Osteocyte (in vitro differentiated cells): Measurements from ENCODE around the gene AFF3. TPM values are rescaled to one million over a fixed set of nuclear protein-coding genes. Genes with fewer than 3 reads are reported as not detected.

ENCODE experiments used
- DNase-seq: peaks from one replicate; pipeline ENCODE4 v3.0.0; 2021; ENCODE audit warnings: mixed read lengths; ENCODE audit not compliant: unreplicated experiment; ENCODE audit errors: extremely low spot score
- H3K27ac Mint-ChIP-seq: one replicate; pipeline ENCODE4 v1.8.0; 2021; ENCODE audit warnings: mild to moderate bottlenecking, mixed read lengths; ENCODE audit not compliant: unreplicated experiment
- H3K27me3 Mint-ChIP-seq: one replicate; pipeline ENCODE4 v1.8.0; 2021; ENCODE audit warnings: mixed read lengths; ENCODE audit not compliant: unreplicated experiment
- H3K36me3 Mint-ChIP-seq: one replicate; pipeline ENCODE4 v1.8.0; 2021; ENCODE audit warnings: mixed read lengths; ENCODE audit not compliant: unreplicated experiment
- H3K4me1 Mint-ChIP-seq: one replicate; pipeline ENCODE4 v1.8.0; 2021; ENCODE audit warnings: mixed read lengths; ENCODE audit not compliant: unreplicated experiment
- H3K4me3 Mint-ChIP-seq: one replicate; pipeline ENCODE4 v1.8.0; 2021; ENCODE audit warnings: mild to moderate bottlenecking, moderate library complexity, mixed read lengths; ENCODE audit not compliant: unreplicated experiment
- H3K9me3 Mint-ChIP-seq: one replicate; pipeline ENCODE4 v1.8.0; 2021; ENCODE audit warnings: mixed read lengths; ENCODE audit not compliant: unreplicated experiment
- CTCF ChIP-seq: fragments of 200-600 bp; sonication (generic); IDR thresholded peaks from 2 replicates; pipeline ENCODE4 v1.5.0; 2021; ENCODE audit warnings: antibody characterized with exemption, mild to moderate bottlenecking, moderate library complexity
- total RNA-seq: library from RNA; stranded (reverse); gene quantifications from 2 replicates; pipeline ENCODE4 v1.2.1, GENCODE V29; 2021

The AFF3 gene
- total RNA-seq, 1 donor from 2014 or later, result 248 TPM

- TF ChIP-seq CTCF, result no peak
- peaks cover 39% of the 10 kb centered on the region for H3K36me3 Mint-ChIP-seq
- H3K9me3 Mint-ChIP-seq, result no peaks in the 10 kb centered on the region
- no peaks in the 10 kb centered on the region for H3K27me3 Mint-ChIP-seq
- peaks cover 17% of the 10 kb centered on the region for H3K4me1 Mint-ChIP-seq
- no peak for DNase-seq
- no peak overlapping the region for H3K4me3 Mint-ChIP-seq
- H3K27ac Mint-ChIP-seq, result no peak overlapping the region
Observed at GRCh38 chr2:99763764-99764163, 378.6 kb downstream of the AFF3 start.

- Mint-ChIP-seq H3K27me3 (no peaks in the 10 kb centered on the region), H3K27ac (no peak overlapping the region), H3K4me3 (no peak overlapping the region), H3K9me3 (no peaks in the 10 kb centered on the region), H3K4me1 (peaks cover 13% of the 10 kb centered on the region), H3K36me3 (peaks cover 35% of the 10 kb centered on the region)
- TF ChIP-seq CTCF, result no peak
- DNase-seq, result no peak
Observed at GRCh38 chr2:99762714-99763113, 379.7 kb downstream of the AFF3 start.

- H3K27me3 Mint-ChIP-seq, result no peaks in the 10 kb centered on the region
Observed at GRCh38 chr2:99757611-99758114, 384.7 kb downstream of the AFF3 start.

GRCh38 chr2:99756059-99756458, 386.3 kb downstream of the AFF3 start:
- no peak overlapping the region for H3K27ac Mint-ChIP-seq
- H3K27me3 Mint-ChIP-seq, result no peaks in the 10 kb centered on the region
- peaks cover 8% of the 10 kb centered on the region for H3K4me1 Mint-ChIP-seq
- TF ChIP-seq CTCF, result no peak
- no peak for DNase-seq
- H3K4me3 Mint-ChIP-seq, result no peak overlapping the region
- H3K36me3 Mint-ChIP-seq, result peaks cover 25% of the 10 kb centered on the region
- no peaks in the 10 kb centered on the region for H3K9me3 Mint-ChIP-seq

More at GRCh38 chr2:99757611-99758114, 384.7 kb downstream of the AFF3 start:
- Mint-ChIP-seq H3K9me3 (no peaks in the 10 kb centered on the region), H3K27ac (no peak overlapping the region), H3K36me3 (peaks cover 26% of the 10 kb centered on the region), H3K4me3 (no peak overlapping the region), H3K4me1 (peaks cover 15% of the 10 kb centered on the region)
- TF ChIP-seq CTCF, result no peak
- no peak for DNase-seq

- Mint-ChIP-seq H3K4me3 (no peak overlapping the region), H3K27ac (no peak overlapping the region), H3K9me3 (no peaks in the 10 kb centered on the region), H3K27me3 (no peaks in the 10 kb centered on the region), H3K36me3 (peaks cover 30% of the 10 kb centered on the region), H3K4me1 (peaks cover 6% of the 10 kb centered on the region)
- DNase-seq, result no peak
- TF ChIP-seq CTCF, result no peak
Observed at GRCh38 chr2:99754210-99754609, 388.2 kb downstream of the AFF3 start.
